ENCODE data around the gene CACNA1I.

GRCh38 chr22:39653787-39654077 is 83.2 kb downstream of the CACNA1I start:
- TF ChIP-seq CTCF (IDR thresholded peaks at IDR 0.05) (no peak), ZFX (IDR thresholded peaks at IDR 0.05; ENCODE audit: borderline replicate concordance) (no peak)

Data from 22Rv1 (cell line).